PFSK-1 (cell line): Measurements from ENCODE around the gene DNAJC25.

ENCODE experiments used
- POLR2AphosphoS5 ChIP-seq: IDR thresholded peaks from 2 replicates; pipeline ENCODE4 v1.6.1; 2012; ENCODE audit warnings: low read depth, mild to moderate bottlenecking, control low read depth, low read length, moderate library complexity
- TF ChIP-seq, protein P1 (sequence below), 2 experiments: IDR thresholded peaks; 2 replicates each; pipeline versions ENCODE4 v1.6.1 to v1.8.0; 2011 to 2012; ENCODE audit warnings: low read depth in 2 of 2, low read length in 2 of 2, control low read depth in 1 of 2, inconsistent platforms in 1 of 2, mild to moderate bottlenecking in 1 of 2, moderate library complexity in 1 of 2; ENCODE audit not compliant: insufficient read depth in 1 of 2

DNA sequence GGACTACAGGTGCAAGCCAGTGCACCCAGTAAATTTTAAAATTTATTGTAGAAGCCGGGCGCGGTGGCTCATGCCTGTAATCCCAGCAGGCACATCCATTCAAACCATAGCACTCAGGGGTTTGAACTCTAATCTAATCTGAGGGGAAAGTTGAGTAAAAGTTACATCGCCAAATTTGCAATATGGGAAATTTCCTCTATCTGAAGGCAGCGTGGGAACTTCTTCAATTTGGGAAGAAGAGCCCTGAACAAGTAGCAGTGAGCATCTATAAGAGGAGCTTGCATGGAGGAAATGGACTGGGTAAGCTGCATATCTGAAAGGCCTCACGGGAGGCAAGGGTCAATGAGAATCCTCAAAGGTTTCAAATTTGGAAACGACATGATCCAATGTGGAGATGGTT is 2.7 kb upstream of the DNAJC25 start:
- no peak for TF ChIP-seq POLR2AphosphoS5
- TF ChIP-seq, protein P1, sequence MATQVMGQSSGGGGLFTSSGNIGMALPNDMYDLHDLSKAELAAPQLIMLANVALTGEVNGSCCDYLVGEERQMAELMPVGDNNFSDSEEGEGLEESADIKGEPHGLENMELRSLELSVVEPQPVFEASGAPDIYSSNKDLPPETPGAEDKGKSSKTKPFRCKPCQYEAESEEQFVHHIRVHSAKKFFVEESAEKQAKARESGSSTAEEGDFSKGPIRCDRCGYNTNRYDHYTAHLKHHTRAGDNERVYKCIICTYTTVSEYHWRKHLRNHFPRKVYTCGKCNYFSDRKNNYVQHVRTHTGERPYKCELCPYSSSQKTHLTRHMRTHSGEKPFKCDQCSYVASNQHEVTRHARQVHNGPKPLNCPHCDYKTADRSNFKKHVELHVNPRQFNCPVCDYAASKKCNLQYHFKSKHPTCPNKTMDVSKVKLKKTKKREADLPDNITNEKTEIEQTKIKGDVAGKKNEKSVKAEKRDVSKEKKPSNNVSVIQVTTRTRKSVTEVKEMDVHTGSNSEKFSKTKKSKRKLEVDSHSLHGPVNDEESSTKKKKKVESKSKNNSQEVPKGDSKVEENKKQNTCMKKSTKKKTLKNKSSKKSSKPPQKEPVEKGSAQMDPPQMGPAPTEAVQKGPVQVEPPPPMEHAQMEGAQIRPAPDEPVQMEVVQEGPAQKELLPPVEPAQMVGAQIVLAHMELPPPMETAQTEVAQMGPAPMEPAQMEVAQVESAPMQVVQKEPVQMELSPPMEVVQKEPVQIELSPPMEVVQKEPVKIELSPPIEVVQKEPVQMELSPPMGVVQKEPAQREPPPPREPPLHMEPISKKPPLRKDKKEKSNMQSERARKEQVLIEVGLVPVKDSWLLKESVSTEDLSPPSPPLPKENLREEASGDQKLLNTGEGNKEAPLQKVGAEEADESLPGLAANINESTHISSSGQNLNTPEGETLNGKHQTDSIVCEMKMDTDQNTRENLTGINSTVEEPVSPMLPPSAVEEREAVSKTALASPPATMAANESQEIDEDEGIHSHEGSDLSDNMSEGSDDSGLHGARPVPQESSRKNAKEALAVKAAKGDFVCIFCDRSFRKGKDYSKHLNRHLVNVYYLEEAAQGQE (IDR thresholded peaks at IDR 0.05; ENCODE audit: insufficient read depth in 1 of 2, low read depth in 2 of 2, low read length in 2 of 2), result no peak
